GM12878 (cell line): ENCODE data around the gene IRF2. TPM values are rescaled to one million over a fixed set of nuclear protein-coding genes. Genes with fewer than 3 reads are reported as not detected.

ENCODE experiments used
- ATAC-seq: fragments of 200-7000 bp; cut with Tn5 transposase; 3 replicates; pipeline ENCODE4 v1.9.1; 2020; ENCODE audit warnings: mild to moderate bottlenecking, moderate library complexity
- BruUV-seq: library from RNA; stranded (reverse); fragments of 400-500 nt; replicated peaks from 2 replicates; lab custom pipeline; 2021; lab: Mats Ljungman, UMichigan
- CTCF ChIA-PET: fragments of 300-600 bp; sonication (Branson Sonifier 250); formaldehyde crosslinking; extraction: SDS; loops from one replicate; lab custom pipeline; 2021; ENCODE audit warnings: inconsistent platforms; lab: Yijun Ruan, JAX
- POLR2A ChIA-PET: fragments of 350-600 bp; formaldehyde crosslinking; extraction: SDS; loops from one replicate; lab custom pipeline; 2021; ENCODE audit warnings: inconsistent platforms; lab: Charles Lee
- RAD21 ChIA-PET: fragments of 300-600 bp; sonication (Branson Sonifier 250); formaldehyde crosslinking; loops from one replicate; lab custom pipeline; 2023; ENCODE audit warnings: antibody characterized with exemption; ENCODE audit not compliant: unreplicated experiment; lab: Charles Lee
- SMC1A ChIA-PET: fragments of 300-600 bp; sonication (Branson Sonifier 250); formaldehyde crosslinking; loops from one replicate; lab custom pipeline; 2023; ENCODE audit not compliant: unreplicated experiment, uncharacterized antibody; lab: Charles Lee
- DNase-seq: peaks from one replicate; pipeline ENCODE4 v3.0.0-alpha.2; 2011; ENCODE audit warnings: low read depth, low spot score
- FAIRE-seq: peaks from 3 replicates; lab custom pipeline; 2011; peaks lifted over from hg19 to GRCh38; lab: Jason Lieb, UNC
- H2AFZ ChIP-seq: 2 replicates; pipeline ENCODE4 v1.6.0; 2011; ENCODE audit warnings: low read depth, low read length, control low read depth; ENCODE audit not compliant: control insufficient read depth
- H3K27ac ChIP-seq: 2 replicates; pipeline ENCODE4 v1.5.1; 2011; ENCODE audit warnings: control low read depth; ENCODE audit not compliant: control insufficient read depth, insufficient read depth
- H3K27me3 ChIP-seq, 2 experiments: replicated peaks in 1 of 2; 2 replicates each; pipeline versions ENCODE4 v1.6.0 to v1.6.1; 2011; ENCODE audit warnings: low read length in 1 of 2; ENCODE audit not compliant: control insufficient read depth in 2 of 2, insufficient read depth in 2 of 2
- H3K36me3 ChIP-seq, 2 experiments: 2 replicates each; pipeline ENCODE4 v1.5.1; 2011; ENCODE audit warnings: low read length in 1 of 2; ENCODE audit not compliant: control insufficient read depth in 2 of 2, insufficient read depth in 2 of 2
- H3K4me1 ChIP-seq: 2 replicates; pipeline ENCODE4 v1.6.1; 2011; ENCODE audit warnings: mild to moderate bottlenecking, low read length, moderate library complexity, mixed read lengths; ENCODE audit not compliant: control insufficient read depth, insufficient read depth
- H3K4me2 ChIP-seq: 2 replicates; pipeline ENCODE4 v1.6.0; 2011; ENCODE audit warnings: control low read depth; ENCODE audit not compliant: control insufficient read depth, insufficient read depth
- H3K4me3 ChIP-seq: fragments of 200-600 bp; sonication (generic); 2 replicates; pipeline ENCODE4 v1.5.1; 2016
- H3K79me2 ChIP-seq: 2 replicates; pipeline ENCODE4 v1.6.0; 2011; ENCODE audit warnings: low read length; ENCODE audit not compliant: control insufficient read depth, insufficient read depth
- H3K9ac ChIP-seq: 2 replicates; pipeline ENCODE4 v1.8.0; 2011; ENCODE audit warnings: low read length, control low read depth, mixed read lengths; ENCODE audit not compliant: control insufficient read depth, insufficient read depth
- H3K9me3 ChIP-seq: replicated peaks from 3 replicates; pipeline ENCODE4 v1.5.1; 2011; ENCODE audit warnings: mild to moderate bottlenecking, low read length; ENCODE audit not compliant: control insufficient read depth, insufficient read depth
- H4K20me1 ChIP-seq: 2 replicates; pipeline ENCODE4 v1.6.0; 2011; ENCODE audit not compliant: control insufficient read depth, insufficient read depth
- ATF7 ChIP-seq: fragments of 450-650 bp; IDR thresholded peaks from 2 replicates; pipeline ENCODE4 v1.6.1; 2016; ENCODE audit warnings: low read depth, mild to moderate bottlenecking
- MEF2B ChIP-seq: fragments of 450-650 bp; IDR thresholded peaks from 2 replicates; pipeline ENCODE4 v1.6.1; 2018; ENCODE audit warnings: mild to moderate bottlenecking, moderate library complexity; ENCODE audit not compliant: partially characterized antibody, poor library complexity, severe bottlenecking
- ZNF217 ChIP-seq: fragments of 450-650 bp; IDR thresholded peaks from 2 replicates; pipeline ENCODE4 v1.6.1; 2017; ENCODE audit warnings: antibody characterized with exemption, mild to moderate bottlenecking
- ZSCAN29 ChIP-seq: fragments of 450-650 bp; IDR thresholded peaks from 2 replicates; pipeline ENCODE4 v1.6.1; 2017; ENCODE audit warnings: mild to moderate bottlenecking, moderate library complexity
- WGBS: methylation state at CpG from one replicate; pipeline ENCODE4 v1.1.6; 2016; ENCODE audit warnings: low lambda C conversion rate; ENCODE audit not compliant: insufficient replicate concordance, insufficient coverage; ENCODE audit errors: missing lambda C conversion rate; 5-methylcytosine and 5-hydroxymethylcytosine counted together
- in situ Hi-C: fragments of 300-500 bp; cut with MboI; formaldehyde crosslinking; loops from 9 replicates; pipeline ENCODE4 v1.14.3; 2018; ENCODE audit warnings: mixed read lengths
- intact Hi-C: fragments of 100-400 bp; cut with micrococcal nuclease; formaldehyde crosslinking; loops from one replicate; pipeline ENCODE4 v1.14.2; 2022; ENCODE audit not compliant: unreplicated experiment
- polyA plus RNA-seq, 11 experiments: library from polyadenylated mRNA; depleted of rRNA in 4 of 11; unstranded in 6 of 11; stranded (reverse) in 5 of 11; fragments of >200 nt; fragmentation: Nextera tagmentation in 4 of 11; fragmentation: Illumina TruSeq in 1 of 11; extraction: Ambion mirVana in 4 of 11; extraction: Trizol in 1 of 11; gene quantifications; 1 replicate in 1 of 11; 2 replicates in 10 of 11; pipeline versions ENCODE4 v1.2.1 to v1.2.3, GENCODE V29; 2011 to 2016; ENCODE audit warnings: inconsistent platforms in 2 of 11, missing spikeins in 2 of 11, low read depth in 1 of 11
- total RNA-seq, 4 experiments: library from RNA; depleted of rRNA in 3 of 4; stranded (reverse); fragments of >200 nt in 3 of 4; fragmentation: Illumina TruSeq in 1 of 4; extraction: Trizol in 1 of 4; gene quantifications; 2 replicates each; pipeline versions ENCODE4 v1.2.1 to v1.2.3, GENCODE V29; 2013 to 2021
- TF ChIP-seq, protein P1 (sequence below): fragments of 450-650 bp; formaldehyde crosslinking; IDR thresholded peaks from 2 replicates; pipeline ENCODE4 v1.4.0; 2020; ENCODE audit warnings: mild to moderate bottlenecking, moderate library complexity
- TF ChIP-seq, protein P2 (sequence below): fragments of 450-650 bp; formaldehyde crosslinking; IDR thresholded peaks from 2 replicates; pipeline ENCODE4 v1.4.0; 2022; ENCODE audit warnings: mild to moderate bottlenecking, moderate library complexity
- TF ChIP-seq, protein P3 (sequence below): fragments of 450-650 bp; conservative IDR thresholded peaks from 2 replicates; pipeline ENCODE4 v1.6.1; 2017; ENCODE audit warnings: mild to moderate bottlenecking, moderate library complexity
- TF ChIP-seq, protein P4 (sequence below): fragments of 450-650 bp; IDR thresholded peaks from 2 replicates; pipeline ENCODE4 v1.6.1; 2018; ENCODE audit warnings: borderline replicate concordance, mild to moderate bottlenecking; ENCODE audit not compliant: partially characterized antibody

The IRF2 gene
- total and polyA plus RNA-seq, 10 of the 15 experiments (the other 5 are each of a cell fraction or from before 2014, with no cell fraction given): 45.1 to 99.3 (median 58.9) TPM

GRCh38 chr4:184351560-184352451 lies 122.5 kb downstream of the IRF2 start:
- peak overlapping the region; percentile 89 for H3K4me3 ChIP-seq
- H3K36me3 ChIP-seq: no peaks in the 10 kb centered on the region; a peak in 1 of 4 replicates
- H3K27me3 ChIP-seq: no peaks in the 10 kb centered on the region
- H3K9me3 ChIP-seq: no peaks in the 10 kb centered on the region; the same call in 2 of the 3 replicates
- H3K4me2 ChIP-seq: peak overlapping the region; percentile 94
- FAIRE-seq (peak; percentile 44), DNase-seq (no peak), ATAC-seq (peak; percentile 2)
- CTCF ChIA-PET: interaction anchor here (0.9 to 13.5 kb wide), 22 partner anchors 9 to 188 kb away, joined by 3 to 166 read pairs (median 5); partner anchors contain the start of gene IRF2
- SMC1A ChIA-PET: interaction anchor here (0.8 to 17.5 kb wide), 24 partner anchors 10 to 295 kb away, joined by 3 to 411 read pairs (median 11); partner anchors contain the start of gene IRF2
- H2AFZ ChIP-seq: no peak overlapping the region
- RAD21 ChIA-PET: interaction anchor here (0.8 to 14.9 kb wide), 20 partner anchors 8 to 298 kb away, joined by 3 to 419 read pairs (median 21); partner anchors contain the start of genes CASP3 and PRIMPOL
- POLR2A ChIA-PET: interaction anchor here (0.8 to 16.9 kb wide), 20 partner anchors 8 to 297 kb away, joined by 3 to 445 read pairs (median 4); partner anchors contain the start of genes CASP3 and IRF2
- 66% methylated on average over 19 of the region's 19 CpGs for WGBS
- intact Hi-C loops: loop anchor here (1.0 to 5.0 kb wide), 2 partner anchors 86 to 295 kb away; partner anchors contain the start of genes CASP3 and PRIMPOL
- no peaks in the 10 kb centered on the region for H4K20me1 ChIP-seq
- peaks cover 75% of the 10 kb centered on the region for H3K79me2 ChIP-seq
- H3K4me1 ChIP-seq: peaks cover 42% of the 10 kb centered on the region
- H3K9ac ChIP-seq: peak overlapping the region; percentile 97
- in situ Hi-C loops: loop anchor here (5.0 kb wide), 1 partner anchor 185 kb away; no protein-coding TSS in a partner anchor
- peak overlapping the region; percentile 99 for H3K27ac ChIP-seq
- no TSS peak for BruUV-seq
- TF ChIP-seq MEF2B (no peak), ZNF217 (no peak), ATF7 (no peak), ZSCAN29 (no peak)
- TF ChIP-seq, protein P1, sequence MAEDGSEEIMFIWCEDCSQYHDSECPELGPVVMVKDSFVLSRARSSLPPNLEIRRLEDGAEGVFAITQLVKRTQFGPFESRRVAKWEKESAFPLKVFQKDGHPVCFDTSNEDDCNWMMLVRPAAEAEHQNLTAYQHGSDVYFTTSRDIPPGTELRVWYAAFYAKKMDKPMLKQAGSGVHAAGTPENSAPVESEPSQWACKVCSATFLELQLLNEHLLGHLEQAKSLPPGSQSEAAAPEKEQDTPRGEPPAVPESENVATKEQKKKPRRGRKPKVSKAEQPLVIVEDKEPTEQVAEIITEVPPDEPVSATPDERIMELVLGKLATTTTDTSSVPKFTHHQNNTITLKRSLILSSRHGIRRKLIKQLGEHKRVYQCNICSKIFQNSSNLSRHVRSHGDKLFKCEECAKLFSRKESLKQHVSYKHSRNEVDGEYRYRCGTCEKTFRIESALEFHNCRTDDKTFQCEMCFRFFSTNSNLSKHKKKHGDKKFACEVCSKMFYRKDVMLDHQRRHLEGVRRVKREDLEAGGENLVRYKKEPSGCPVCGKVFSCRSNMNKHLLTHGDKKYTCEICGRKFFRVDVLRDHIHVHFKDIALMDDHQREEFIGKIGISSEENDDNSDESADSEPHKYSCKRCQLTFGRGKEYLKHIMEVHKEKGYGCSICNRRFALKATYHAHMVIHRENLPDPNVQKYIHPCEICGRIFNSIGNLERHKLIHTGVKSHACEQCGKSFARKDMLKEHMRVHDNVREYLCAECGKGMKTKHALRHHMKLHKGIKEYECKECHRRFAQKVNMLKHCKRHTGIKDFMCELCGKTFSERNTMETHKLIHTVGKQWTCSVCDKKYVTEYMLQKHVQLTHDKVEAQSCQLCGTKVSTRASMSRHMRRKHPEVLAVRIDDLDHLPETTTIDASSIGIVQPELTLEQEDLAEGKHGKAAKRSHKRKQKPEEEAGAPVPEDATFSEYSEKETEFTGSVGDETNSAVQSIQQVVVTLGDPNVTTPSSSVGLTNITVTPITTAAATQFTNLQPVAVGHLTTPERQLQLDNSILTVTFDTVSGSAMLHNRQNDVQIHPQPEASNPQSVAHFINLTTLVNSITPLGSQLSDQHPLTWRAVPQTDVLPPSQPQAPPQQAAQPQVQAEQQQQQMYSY (CRISPR knock-in tag): no peak
- TF ChIP-seq, protein P2, sequence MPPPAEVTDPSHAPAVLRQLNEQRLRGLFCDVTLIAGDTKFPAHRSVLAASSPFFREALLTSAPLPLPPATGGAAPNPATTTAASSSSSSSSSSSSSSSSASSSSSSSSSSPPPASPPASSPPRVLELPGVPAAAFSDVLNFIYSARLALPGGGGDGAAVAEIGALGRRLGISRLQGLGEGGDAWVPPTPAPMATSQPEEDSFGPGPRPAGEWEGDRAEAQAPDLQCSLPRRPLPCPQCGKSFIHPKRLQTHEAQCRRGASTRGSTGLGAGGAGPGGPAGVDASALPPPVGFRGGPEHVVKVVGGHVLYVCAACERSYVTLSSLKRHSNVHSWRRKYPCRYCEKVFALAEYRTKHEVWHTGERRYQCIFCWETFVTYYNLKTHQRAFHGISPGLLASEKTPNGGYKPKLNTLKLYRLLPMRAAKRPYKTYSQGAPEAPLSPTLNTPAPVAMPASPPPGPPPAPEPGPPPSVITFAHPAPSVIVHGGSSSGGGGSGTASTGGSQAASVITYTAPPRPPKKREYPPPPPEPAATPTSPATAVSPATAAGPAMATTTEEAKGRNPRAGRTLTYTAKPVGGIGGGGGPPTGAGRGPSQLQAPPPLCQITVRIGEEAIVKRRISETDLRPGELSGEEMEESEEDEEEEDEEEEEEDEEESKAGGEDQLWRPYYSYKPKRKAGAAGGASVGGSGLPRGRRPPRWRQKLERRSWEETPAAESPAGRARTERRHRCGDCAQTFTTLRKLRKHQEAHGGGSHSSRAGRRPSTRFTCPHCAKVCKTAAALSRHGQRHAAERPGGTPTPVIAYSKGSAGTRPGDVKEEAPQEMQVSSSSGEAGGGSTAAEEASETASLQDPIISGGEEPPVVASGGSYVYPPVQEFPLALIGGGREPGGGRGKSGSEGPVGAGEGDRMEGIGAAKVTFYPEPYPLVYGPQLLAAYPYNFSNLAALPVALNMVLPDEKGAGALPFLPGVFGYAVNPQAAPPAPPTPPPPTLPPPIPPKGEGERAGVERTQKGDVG (CRISPR knock-in tag): no peak
- TF ChIP-seq, protein P3, sequence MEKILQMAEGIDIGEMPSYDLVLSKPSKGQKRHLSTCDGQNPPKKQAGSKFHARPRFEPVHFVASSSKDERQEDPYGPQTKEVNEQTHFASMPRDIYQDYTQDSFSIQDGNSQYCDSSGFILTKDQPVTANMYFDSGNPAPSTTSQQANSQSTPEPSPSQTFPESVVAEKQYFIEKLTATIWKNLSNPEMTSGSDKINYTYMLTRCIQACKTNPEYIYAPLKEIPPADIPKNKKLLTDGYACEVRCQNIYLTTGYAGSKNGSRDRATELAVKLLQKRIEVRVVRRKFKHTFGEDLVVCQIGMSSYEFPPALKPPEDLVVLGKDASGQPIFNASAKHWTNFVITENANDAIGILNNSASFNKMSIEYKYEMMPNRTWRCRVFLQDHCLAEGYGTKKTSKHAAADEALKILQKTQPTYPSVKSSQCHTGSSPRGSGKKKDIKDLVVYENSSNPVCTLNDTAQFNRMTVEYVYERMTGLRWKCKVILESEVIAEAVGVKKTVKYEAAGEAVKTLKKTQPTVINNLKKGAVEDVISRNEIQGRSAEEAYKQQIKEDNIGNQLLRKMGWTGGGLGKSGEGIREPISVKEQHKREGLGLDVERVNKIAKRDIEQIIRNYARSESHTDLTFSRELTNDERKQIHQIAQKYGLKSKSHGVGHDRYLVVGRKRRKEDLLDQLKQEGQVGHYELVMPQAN: peak; percentile 30; the same call in 1 of the 2 replicates
- TF ChIP-seq, protein P4, sequence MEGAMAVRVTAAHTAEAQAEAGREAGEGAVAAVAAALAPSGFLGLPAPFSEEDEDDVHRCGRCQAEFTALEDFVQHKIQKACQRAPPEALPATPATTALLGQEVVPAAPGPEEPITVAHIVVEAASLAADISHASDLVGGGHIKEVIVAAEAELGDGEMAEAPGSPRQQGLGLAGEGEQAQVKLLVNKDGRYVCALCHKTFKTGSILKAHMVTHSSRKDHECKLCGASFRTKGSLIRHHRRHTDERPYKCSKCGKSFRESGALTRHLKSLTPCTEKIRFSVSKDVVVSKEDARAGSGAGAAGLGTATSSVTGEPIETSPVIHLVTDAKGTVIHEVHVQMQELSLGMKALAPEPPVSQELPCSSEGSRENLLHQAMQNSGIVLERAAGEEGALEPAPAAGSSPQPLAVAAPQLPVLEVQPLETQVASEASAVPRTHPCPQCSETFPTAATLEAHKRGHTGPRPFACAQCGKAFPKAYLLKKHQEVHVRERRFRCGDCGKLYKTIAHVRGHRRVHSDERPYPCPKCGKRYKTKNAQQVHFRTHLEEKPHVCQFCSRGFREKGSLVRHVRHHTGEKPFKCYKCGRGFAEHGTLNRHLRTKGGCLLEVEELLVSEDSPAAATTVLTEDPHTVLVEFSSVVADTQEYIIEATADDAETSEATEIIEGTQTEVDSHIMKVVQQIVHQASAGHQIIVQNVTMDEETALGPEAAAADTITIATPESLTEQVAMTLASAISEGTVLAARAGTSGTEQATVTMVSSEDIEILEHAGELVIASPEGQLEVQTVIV: no peak
